Central memory CD8-positive, alpha-beta T cell (primary cell): Measurements from ENCODE around the gene KRCC1.

Experiments used
- ATAC-seq: fragments of 150-1000 bp; cut with Tn5 transposase; replicated peaks from 2 replicates; pipeline ENCODE4 v1.10.0; 2022; ENCODE audit warnings: mild to moderate bottlenecking, moderate FRiP score, moderate number of reproducible peaks; ENCODE audit not compliant: poor library complexity, severe bottlenecking; ENCODE audit errors: extremely low read depth
- DNase-seq, 2 donors: peaks; one replicate each; pipeline ENCODE4 v3.0.0; 2021; ENCODE audit warnings: low spot score in 2 of 2
- H3K27ac Mint-ChIP-seq: one replicate; pipeline ENCODE4 v1.8.0; 2022; ENCODE audit warnings: low read depth, mild to moderate bottlenecking, moderate library complexity, mixed read lengths
- H3K27me3 Mint-ChIP-seq: one replicate; pipeline ENCODE4 v1.8.0; 2022; ENCODE audit warnings: mixed read lengths
- H3K36me3 Mint-ChIP-seq: one replicate; pipeline ENCODE4 v1.8.0; 2022; ENCODE audit warnings: mild to moderate bottlenecking, moderate library complexity, mixed read lengths; ENCODE audit not compliant: insufficient read depth
- H3K4me1 Mint-ChIP-seq: one replicate; pipeline ENCODE4 v1.8.0; 2022; ENCODE audit warnings: mixed read lengths
- H3K4me3 Mint-ChIP-seq: one replicate; pipeline ENCODE4 v1.8.0; 2022; ENCODE audit warnings: mild to moderate bottlenecking, moderate library complexity, mixed read lengths
- H3K9me3 Mint-ChIP-seq: one replicate; pipeline ENCODE4 v1.8.0; 2022; ENCODE audit warnings: mixed read lengths

The KRCC1 gene

GRCh38 chr2:88055371-88056128 lies at the start of gene KRCC1:
Gene KRCC1, minus strand, starts transcription at chr2:88055783. Its CDS starts 27,220 bp downstream, at chr2:88028563.
- peak; percentile 91 for ATAC-seq
- Mint-ChIP-seq H3K4me3 (peak within 1 kb of the TSS; percentile 91), H3K4me1 (peaks cover 31% of the 10 kb centered on the region)

GRCh38 chr2:88100489-88100858 lies 44.9 kb upstream of the KRCC1 start:
- H3K4me1 Mint-ChIP-seq, result no peaks in the 10 kb centered on the region
- H3K4me3 Mint-ChIP-seq, result no peak overlapping the region
- peaks cover 46% of the 10 kb centered on the region for H3K27me3 Mint-ChIP-seq
- H3K36me3 Mint-ChIP-seq, result no peaks in the 10 kb centered on the region
- no peak overlapping the region for H3K27ac Mint-ChIP-seq
- no peaks in the 10 kb centered on the region for H3K9me3 Mint-ChIP-seq
- DNase-seq, result no peak
- no peak for ATAC-seq

More at GRCh38 chr2:88055371-88056128, at the start of gene KRCC1:
- Mint-ChIP-seq H3K27me3 (no peaks in the 10 kb centered on the region), H3K27ac (peak within 1 kb of the TSS; percentile 96), H3K36me3 (peaks cover 26% of the 10 kb centered on the region), H3K9me3 (no peaks in the 10 kb centered on the region)
- DNase-seq, result peak; percentile 85 to 91

GRCh38 chr2:88099798-88100488 lies 44.4 kb upstream of the KRCC1 start:
- DNase-seq, result no peak
- H3K4me1 Mint-ChIP-seq, result no peaks in the 10 kb centered on the region
- no peak overlapping the region for H3K27ac Mint-ChIP-seq
- H3K9me3 Mint-ChIP-seq, result no peaks in the 10 kb centered on the region
- ATAC-seq, result no peak
- peaks cover 40% of the 10 kb centered on the region for H3K27me3 Mint-ChIP-seq
- no peak overlapping the region for H3K4me3 Mint-ChIP-seq
- H3K36me3 Mint-ChIP-seq, result no peaks in the 10 kb centered on the region

- DNase-seq, result no peak
- no peaks in the 10 kb centered on the region for H3K9me3 Mint-ChIP-seq
- ATAC-seq, result no peak
Measured at GRCh38 chr2:88098558-88098900, 42.9 kb upstream of the KRCC1 start.

GRCh38 chr2:88097891-88098557 lies 42.4 kb upstream of the KRCC1 start:
- DNase-seq, result no peak
- Mint-ChIP-seq H3K36me3 (no peaks in the 10 kb centered on the region), H3K27me3 (peaks cover 31% of the 10 kb centered on the region), H3K27ac (no peak overlapping the region), H3K4me3 (no peak overlapping the region), H3K4me1 (no peaks in the 10 kb centered on the region), H3K9me3 (no peaks in the 10 kb centered on the region)
- no peak for ATAC-seq

More at GRCh38 chr2:88098558-88098900, 42.9 kb upstream of the KRCC1 start:
- Mint-ChIP-seq H3K27me3 (peaks cover 35% of the 10 kb centered on the region), H3K36me3 (no peaks in the 10 kb centered on the region), H3K4me1 (no peaks in the 10 kb centered on the region), H3K27ac (no peak overlapping the region), H3K4me3 (no peak overlapping the region)

- no peak overlapping the region for H3K27ac Mint-ChIP-seq
- ATAC-seq (no peak), DNase-seq (no peak)
- H3K27me3 Mint-ChIP-seq, result peaks cover 23% of the 10 kb centered on the region
- H3K9me3 Mint-ChIP-seq, result no peaks in the 10 kb centered on the region
- H3K4me3 Mint-ChIP-seq, result no peak overlapping the region
- H3K36me3 Mint-ChIP-seq, result no peaks in the 10 kb centered on the region
- no peaks in the 10 kb centered on the region for H3K4me1 Mint-ChIP-seq
Measured at GRCh38 chr2:88097192-88097591, 41.6 kb upstream of the KRCC1 start.

- H3K27ac Mint-ChIP-seq, result no peak overlapping the region
- H3K36me3 Mint-ChIP-seq, result no peaks in the 10 kb centered on the region
- ATAC-seq, result no peak
- no peaks in the 10 kb centered on the region for H3K9me3 Mint-ChIP-seq
- DNase-seq, result no peak
- H3K27me3 Mint-ChIP-seq, result peaks cover 21% of the 10 kb centered on the region
- no peaks in the 10 kb centered on the region for H3K4me1 Mint-ChIP-seq
- no peak overlapping the region for H3K4me3 Mint-ChIP-seq
Measured at GRCh38 chr2:88096708-88097107, 41.1 kb upstream of the KRCC1 start.

- no peaks in the 10 kb centered on the region for H3K9me3 Mint-ChIP-seq
- H3K27me3 Mint-ChIP-seq, result peaks cover 15% of the 10 kb centered on the region
- ATAC-seq (no peak), DNase-seq (no peak)
- H3K36me3 Mint-ChIP-seq, result no peaks in the 10 kb centered on the region
- no peak overlapping the region for H3K27ac Mint-ChIP-seq
- no peaks in the 10 kb centered on the region for H3K4me1 Mint-ChIP-seq
- no peak overlapping the region for H3K4me3 Mint-ChIP-seq
Measured at GRCh38 chr2:88095022-88095421, 39.4 kb upstream of the KRCC1 start.

GRCh38 chr2:88092773-88093172 lies 37.2 kb upstream of the KRCC1 start:
- ATAC-seq, result no peak
- Mint-ChIP-seq H3K9me3 (no peaks in the 10 kb centered on the region), H3K4me1 (no peaks in the 10 kb centered on the region), H3K27me3 (peaks cover 11% of the 10 kb centered on the region), H3K36me3 (no peaks in the 10 kb centered on the region), H3K4me3 (no peak overlapping the region), H3K27ac (no peak overlapping the region)
- no peak for DNase-seq

- no peaks in the 10 kb centered on the region for H3K36me3 Mint-ChIP-seq
- ATAC-seq (no peak), DNase-seq (no peak)
- no peak overlapping the region for H3K27ac Mint-ChIP-seq
- no peaks in the 10 kb centered on the region for H3K9me3 Mint-ChIP-seq
- H3K4me3 Mint-ChIP-seq, result no peak overlapping the region
- no peaks in the 10 kb centered on the region for H3K4me1 Mint-ChIP-seq
- peaks cover 6% of the 10 kb centered on the region for H3K27me3 Mint-ChIP-seq
Measured at GRCh38 chr2:88091943-88092342, 36.4 kb upstream of the KRCC1 start.

- no peak for ATAC-seq
- H3K27ac Mint-ChIP-seq, result no peak overlapping the region
- H3K4me3 Mint-ChIP-seq, result no peak overlapping the region
- no peaks in the 10 kb centered on the region for H3K4me1 Mint-ChIP-seq
- H3K9me3 Mint-ChIP-seq, result no peaks in the 10 kb centered on the region
- H3K36me3 Mint-ChIP-seq, result no peaks in the 10 kb centered on the region
- H3K27me3 Mint-ChIP-seq, result no peaks in the 10 kb centered on the region
- DNase-seq, result no peak
Measured at GRCh38 chr2:88090446-88091283, 35.1 kb upstream of the KRCC1 start.

- DNase-seq, result no peak
- Mint-ChIP-seq H3K4me3 (no peak overlapping the region), H3K36me3 (no peaks in the 10 kb centered on the region), H3K27me3 (no peaks in the 10 kb centered on the region), H3K9me3 (no peaks in the 10 kb centered on the region), H3K4me1 (no peaks in the 10 kb centered on the region), H3K27ac (no peak overlapping the region)
- no peak for ATAC-seq
Measured at GRCh38 chr2:88088999-88089398, 33.4 kb upstream of the KRCC1 start.
